B cell (primary cell): Measurements from ENCODE around the gene UBAP1L. TPM values are rescaled to one million over a fixed set of nuclear protein-coding genes. Genes with fewer than 3 reads are reported as not detected.

Source experiments
- ATAC-seq: fragments of 200-7000 bp; cut with Tn5 transposase; one replicate; pipeline ENCODE4 v1.10.0; 2021; ENCODE audit warnings: low read depth, mild to moderate bottlenecking, moderate number of reproducible peaks, moderate library complexity
- CTCF ChIA-PET: fragments of 350-600 bp; sonication (Branson Sonifier 250); formaldehyde crosslinking; loops from one replicate; lab custom pipeline; 2021; ENCODE audit warnings: antibody characterized with exemption, inconsistent platforms; lab: Charles Lee
- POLR2A ChIA-PET: fragments of 350-600 bp; sonication (Branson Sonifier 250); formaldehyde crosslinking; loops from one replicate; lab custom pipeline; 2021; ENCODE audit warnings: antibody characterized with exemption; lab: Charles Lee
- DNase-seq: peaks from one replicate; pipeline ENCODE4 v3.0.0; 2013
- H2AFZ ChIP-seq: 2 replicates; pipeline ENCODE4 v1.6.1; 2012; ENCODE audit warnings: mild to moderate bottlenecking, low read depth, low read length; ENCODE audit not compliant: insufficient read depth, poor library complexity, severe bottlenecking
- H3K27ac ChIP-seq, 2 donors: 1 replicate in 1 of 2; 2 replicates in 1 of 2; pipeline ENCODE4 v1.5.1; 2012 to 2013; ENCODE audit warnings: low read length in 2 of 2, mild to moderate bottlenecking in 2 of 2, moderate library complexity in 1 of 2
- H3K27me3 ChIP-seq, 4 experiments: fragments of 200-600 bp in 1 of 4; sonication (generic) in 1 of 4; replicated peaks in 1 of 4; 1 replicate in 2 of 4; 2 replicates in 2 of 4; pipeline versions ENCODE4 v1.6.1 to v1.7.0; 2013 to 2016; ENCODE audit warnings: low read length in 3 of 4, mild to moderate bottlenecking in 2 of 4, mixed read lengths in 1 of 4, moderate library complexity in 1 of 4; ENCODE audit not compliant: insufficient read depth in 4 of 4, control insufficient read depth in 3 of 4; ENCODE audit errors: control extremely low read depth in 1 of 4
- H3K36me3 ChIP-seq, 2 experiments: replicated peaks in 1 of 2; 1 replicate in 1 of 2; 2 replicates in 1 of 2; pipeline versions ENCODE4 v1.6.1 to v1.7.1; 2013; ENCODE audit warnings: low read length in 1 of 2; ENCODE audit not compliant: insufficient read depth in 2 of 2, control insufficient read depth in 1 of 2; ENCODE audit errors: control extremely low read depth in 1 of 2, extremely low read depth in 1 of 2
- H3K4me1 ChIP-seq, 2 donors: fragments of 200-600 bp in 1 of 2; sonication (generic) in 1 of 2; 1 replicate in 1 of 2; 2 replicates in 1 of 2; pipeline versions ENCODE4 v1.5.1 to v1.6.1; 2013 to 2017; ENCODE audit warnings: low read length in 2 of 2; ENCODE audit not compliant: control insufficient read depth in 2 of 2, insufficient read depth in 2 of 2
- H3K4me2 ChIP-seq: replicated peaks from 2 replicates; pipeline ENCODE3; 2012; ENCODE audit warnings: mild to moderate bottlenecking, low read depth, low read length; ENCODE audit not compliant: poor library complexity, severe bottlenecking
- H3K4me3 ChIP-seq, 5 experiments: fragments of 200-600 bp in 1 of 5; sonication (generic) in 1 of 5; 1 replicate in 3 of 5; 2 replicates in 2 of 5; pipeline versions ENCODE4 v1.5.1 to v1.7.0; 2011 to 2016; ENCODE audit warnings: low read length in 4 of 5, mild to moderate bottlenecking in 4 of 5, low read depth in 2 of 5, control low read depth in 1 of 5, moderate library complexity in 1 of 5; ENCODE audit not compliant: insufficient read depth in 1 of 5; ENCODE audit errors: control extremely low read depth in 1 of 5, extremely low read depth in 1 of 5
- H3K79me2 ChIP-seq: fragments of 200-600 bp; sonication (generic); one replicate; pipeline ENCODE4 v1.6.0; 2016; ENCODE audit warnings: low read length; ENCODE audit not compliant: control insufficient read depth, insufficient read depth
- H3K9ac ChIP-seq: fragments of 200-600 bp; sonication (generic); 2 replicates; pipeline ENCODE4 v1.6.1; 2017; ENCODE audit warnings: mild to moderate bottlenecking, low read length, moderate library complexity
- H3K9me3 ChIP-seq, 3 donors: one replicate each; pipeline versions ENCODE4 v1.6.1 to v1.7.1; 2013; ENCODE audit warnings: low read length in 2 of 3; ENCODE audit not compliant: control insufficient read depth in 2 of 3, insufficient read depth in 1 of 3; ENCODE audit errors: control extremely low read depth in 1 of 3
- H4K20me1 ChIP-seq: 2 replicates; pipeline ENCODE4 v1.6.0; 2012; ENCODE audit warnings: mild to moderate bottlenecking, low read length; ENCODE audit not compliant: insufficient read depth, control insufficient read depth, poor library complexity, severe bottlenecking
- H3K27ac Mint-ChIP-seq: one replicate; pipeline ENCODE4 v1.8.0; 2021; ENCODE audit warnings: mixed read lengths
- H3K27me3 Mint-ChIP-seq: one replicate; pipeline ENCODE4 v1.8.0; 2021; ENCODE audit warnings: mixed read lengths
- H3K4me1 Mint-ChIP-seq: one replicate; pipeline ENCODE4 v1.8.0; 2021; ENCODE audit warnings: mixed read lengths
- H3K4me3 Mint-ChIP-seq: one replicate; pipeline ENCODE4 v1.8.0; 2021; ENCODE audit warnings: mixed read lengths
- H3K9me3 Mint-ChIP-seq: one replicate; pipeline ENCODE4 v1.8.0; 2022; ENCODE audit warnings: mixed read lengths; ENCODE audit not compliant: insufficient read depth
- EZH2 ChIP-seq: IDR thresholded peaks from 2 replicates; pipeline ENCODE4 v1.6.1; 2012; ENCODE audit warnings: borderline replicate concordance, low read depth, mild to moderate bottlenecking, moderate library complexity, low read length; ENCODE audit not compliant: insufficient read depth, poor library complexity, severe bottlenecking
- WGBS: methylation state at CpG from one replicate; pipeline ENCODE4 v1.1.5; 2013; ENCODE audit warnings: missing lambda C conversion rate; ENCODE audit not compliant: insufficient coverage; 5-methylcytosine and 5-hydroxymethylcytosine counted together
- intact Hi-C: fragments of 100-400 bp; cut with micrococcal nuclease; formaldehyde crosslinking; loops from one replicate; pipeline ENCODE4 v1.10.0; 2022
- polyA plus RNA-seq: library from polyadenylated mRNA; depleted of rRNA; stranded (reverse); fragments of >200 nt; gene quantifications from 2 replicates; pipeline ENCODE4 v1.2.3, GENCODE V29; 2012
- small RNA-seq: library from RNA; depleted of rRNA; stranded (forward); fragments of <200 nt; gene quantifications from one replicate; pipeline ENCODE3, GENCODE V24; 2012; ENCODE audit warnings: low replicate concordance, low read depth; ENCODE audit not compliant: insufficient read length
- total RNA-seq, 2 donors: library from RNA; stranded (reverse); fragments of 120-200 nt in 1 of 2; gene quantifications; 1 replicate in 1 of 2; 2 replicates in 1 of 2; pipeline versions ENCODE4 v1.2.3 to v1.2.4, GENCODE V29; 2013 to 2022
- TF ChIP-seq, protein P1 (sequence below): fragments of 200-600 bp; IDR thresholded peaks from one replicate; pipeline ENCODE4 v1.8.0; 2022; ENCODE audit warnings: antibody characterized with exemption, mild to moderate bottlenecking

UBAP1L gene
- total and polyA plus RNA-seq, 2 donors (not counting 1 experiment from before 2014, with no cell fraction given): 8.5 to 18.4 TPM

DNA sequence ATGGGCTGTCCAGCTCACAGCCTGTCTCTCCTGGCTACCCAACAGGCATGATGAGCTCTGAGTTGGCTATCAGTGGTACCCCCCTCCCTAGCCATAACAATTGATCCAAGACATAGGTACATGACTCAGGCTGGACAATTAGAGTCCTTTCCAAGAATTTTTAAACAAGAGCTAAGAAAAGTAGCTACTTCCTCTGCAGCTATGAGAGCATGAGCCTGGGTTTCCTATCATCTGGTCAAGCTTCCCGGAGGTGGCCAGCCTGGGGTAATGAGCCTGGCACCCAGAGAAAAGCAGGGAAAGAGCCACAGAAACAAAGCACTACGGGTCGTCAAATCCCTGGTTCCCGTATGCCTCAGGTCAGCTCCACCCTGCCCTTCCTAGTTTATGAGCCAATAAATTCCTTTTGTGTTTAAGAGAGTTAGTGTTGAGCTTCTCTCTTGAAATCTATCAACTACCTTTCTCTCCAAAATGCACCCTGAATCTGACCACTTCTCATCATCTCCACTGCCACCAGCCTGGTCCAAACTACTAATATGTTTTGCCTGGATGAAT lies 72.1 kb downstream of the UBAP1L start:
- TF ChIP-seq, protein P1, sequence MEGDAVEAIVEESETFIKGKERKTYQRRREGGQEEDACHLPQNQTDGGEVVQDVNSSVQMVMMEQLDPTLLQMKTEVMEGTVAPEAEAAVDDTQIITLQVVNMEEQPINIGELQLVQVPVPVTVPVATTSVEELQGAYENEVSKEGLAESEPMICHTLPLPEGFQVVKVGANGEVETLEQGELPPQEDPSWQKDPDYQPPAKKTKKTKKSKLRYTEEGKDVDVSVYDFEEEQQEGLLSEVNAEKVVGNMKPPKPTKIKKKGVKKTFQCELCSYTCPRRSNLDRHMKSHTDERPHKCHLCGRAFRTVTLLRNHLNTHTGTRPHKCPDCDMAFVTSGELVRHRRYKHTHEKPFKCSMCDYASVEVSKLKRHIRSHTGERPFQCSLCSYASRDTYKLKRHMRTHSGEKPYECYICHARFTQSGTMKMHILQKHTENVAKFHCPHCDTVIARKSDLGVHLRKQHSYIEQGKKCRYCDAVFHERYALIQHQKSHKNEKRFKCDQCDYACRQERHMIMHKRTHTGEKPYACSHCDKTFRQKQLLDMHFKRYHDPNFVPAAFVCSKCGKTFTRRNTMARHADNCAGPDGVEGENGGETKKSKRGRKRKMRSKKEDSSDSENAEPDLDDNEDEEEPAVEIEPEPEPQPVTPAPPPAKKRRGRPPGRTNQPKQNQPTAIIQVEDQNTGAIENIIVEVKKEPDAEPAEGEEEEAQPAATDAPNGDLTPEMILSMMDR: no peak
- no peak for TF ChIP-seq EZH2
- H3K27ac Mint-ChIP-seq: no peak overlapping the region
- Histone ChIP-seq H3K4me3 (no peak overlapping the region), H4K20me1 (no peaks in the 10 kb centered on the region), H3K9me3 (no peaks in the 10 kb centered on the region), H3K4me1 (no peaks in the 10 kb centered on the region), H3K36me3 (no peaks in the 10 kb centered on the region), H3K4me2 (no peak overlapping the region), H2AFZ (no peak overlapping the region), H3K27me3 (no peaks in the 10 kb centered on the region), H3K9ac (no peak overlapping the region), H3K27ac (no peak overlapping the region), H3K79me2 (no peaks in the 10 kb centered on the region)
- no peaks in the 10 kb centered on the region for H3K4me1 Mint-ChIP-seq
- H3K27me3 Mint-ChIP-seq: peaks cover 7% of the 10 kb centered on the region
- CTCF ChIA-PET: interaction anchor here (0.8 to 1.1 kb wide), 3 partner anchors 9 to 342 kb away, joined by 3 read pairs; no protein-coding TSS in a partner anchor
- ATAC-seq (no peak), DNase-seq (no peak)
- no peaks in the 10 kb centered on the region for H3K9me3 Mint-ChIP-seq
- WGBS: 73% methylated on average over 1 of the region's 4 CpGs
- no peak overlapping the region for H3K4me3 Mint-ChIP-seq
- POLR2A ChIA-PET: no interaction called here
- intact Hi-C loops: no loop called here

Small RNA genes lying within 50 kb of the gene (small RNA-seq; reads per million reads assigned to genes)
- not detected for gene AC013553.1

Other genes starting within 250 kb of the UBAP1L start
- gene ANKDD1A, start 203.3 kb downstream of the UBAP1L start, total RNA-seq: 2.2 and 2.6 TPM in 2 replicates
- gene ANKDD1A, start 203.3 kb downstream of the UBAP1L start, polyA plus RNA-seq: 1.0 and 2.7 TPM in 2 replicates
- 94.4 and 95.5 TPM in 2 replicates for gene SPG21, start 125.3 kb downstream of the UBAP1L start, total RNA-seq
- gene SPG21, start 125.3 kb downstream of the UBAP1L start, polyA plus RNA-seq: 43.7 and 52.2 TPM in 2 replicates
- 14.3 and 15.5 TPM in 2 replicates for gene MTFMT, start 85.6 kb downstream of the UBAP1L start, total RNA-seq
- gene MTFMT, start 85.6 kb downstream of the UBAP1L start, polyA plus RNA-seq: 7.9 and 10.0 TPM in 2 replicates
- not detected in 2 replicates for gene SLC51B, start 69.8 kb downstream of the UBAP1L start, total RNA-seq
- gene SLC51B, start 69.8 kb downstream of the UBAP1L start, polyA plus RNA-seq: not detected in 2 replicates
- gene RASL12, start 47.2 kb downstream of the UBAP1L start, total RNA-seq: not detected in 2 replicates
- gene RASL12, start 47.2 kb downstream of the UBAP1L start, polyA plus RNA-seq: not detected in 2 replicates
- not detected in 2 replicates for gene KBTBD13, start 38.5 kb downstream of the UBAP1L start, total RNA-seq
- not detected in 2 replicates for gene KBTBD13, start 38.5 kb downstream of the UBAP1L start, polyA plus RNA-seq
- 43.2 and 47.0 TPM in 2 replicates for gene PDCD7, start 18.6 kb upstream of the UBAP1L start, total RNA-seq
- 14.4 and 34.6 TPM in 2 replicates for gene PDCD7, start 18.6 kb upstream of the UBAP1L start, polyA plus RNA-seq
- 54.5 and 63.1 TPM in 2 replicates for gene CLPX, start 70.1 kb upstream of the UBAP1L start, total RNA-seq
- gene CLPX, start 70.1 kb upstream of the UBAP1L start, polyA plus RNA-seq: 16.6 and 30.9 TPM in 2 replicates
- 0.36 and 0.52 TPM in 2 replicates for gene CILP, start 96.3 kb upstream of the UBAP1L start, total RNA-seq
- gene CILP, start 96.3 kb upstream of the UBAP1L start, polyA plus RNA-seq: 0.63 and 0.94 TPM in 2 replicates
- 18.2 and 21.6 TPM in 2 replicates for gene PARP16, start 171.7 kb upstream of the UBAP1L start, total RNA-seq
- gene PARP16, start 171.7 kb upstream of the UBAP1L start, polyA plus RNA-seq: 13.9 and 19.1 TPM in 2 replicates
- gene RNU5A-1, start 180.9 kb upstream of the UBAP1L start, total RNA-seq: not detected in 2 replicates
- gene RNU5A-1, start 180.9 kb upstream of the UBAP1L start, polyA plus RNA-seq: not detected in 2 replicates
- gene RNU5B-1, start 189.5 kb upstream of the UBAP1L start, total RNA-seq: 17.4 and 21.7 TPM in 2 replicates
- not detected in 2 replicates for gene RNU5B-1, start 189.5 kb upstream of the UBAP1L start, polyA plus RNA-seq